Glomerular visceral epithelial cell (primary cell): Measurements from ENCODE around the gene ZMIZ1.

ENCODE experiments used
- DNase-seq: peaks from one replicate; pipeline ENCODE4 v3.0.0-alpha.2; 2016; ENCODE audit errors: extremely low spot score

ZMIZ1 gene

DNA sequence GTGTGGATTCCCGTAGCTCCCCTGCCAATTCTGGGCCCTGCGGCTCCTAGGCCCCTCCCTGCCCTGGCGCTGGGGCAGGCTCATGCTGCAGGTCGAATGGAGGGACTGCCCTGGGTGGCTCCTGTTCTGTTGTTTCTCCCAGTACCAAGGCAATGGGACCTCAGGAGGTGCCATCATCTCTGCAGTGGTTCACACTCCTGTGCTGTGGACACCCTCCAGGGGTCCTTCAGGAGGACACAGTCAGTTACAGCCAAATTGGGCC, 138.3 kb downstream of the ZMIZ1 start:
- DNase-seq: no peak

DNA sequence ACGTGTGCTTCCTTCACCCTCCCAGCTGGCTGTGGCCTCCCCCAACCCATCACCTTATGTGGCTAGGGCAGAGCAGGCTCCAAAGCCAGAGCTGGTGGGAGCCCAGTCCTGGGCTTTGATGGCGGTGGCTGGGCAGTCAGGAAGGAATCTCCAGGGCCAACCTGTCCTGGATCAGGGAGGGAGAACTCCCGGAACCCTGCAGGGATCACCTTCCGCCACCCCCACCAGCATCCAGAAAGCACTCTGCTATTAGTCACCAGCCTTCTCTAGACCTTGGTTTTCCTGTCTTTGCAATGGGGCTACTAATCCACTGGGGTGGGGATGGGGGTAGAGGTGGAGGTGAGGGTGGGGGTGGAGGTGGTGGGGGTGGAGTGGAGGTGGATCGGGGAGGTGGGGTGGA, 139.0 kb downstream of the ZMIZ1 start:
- DNase-seq: no peak

DNA sequence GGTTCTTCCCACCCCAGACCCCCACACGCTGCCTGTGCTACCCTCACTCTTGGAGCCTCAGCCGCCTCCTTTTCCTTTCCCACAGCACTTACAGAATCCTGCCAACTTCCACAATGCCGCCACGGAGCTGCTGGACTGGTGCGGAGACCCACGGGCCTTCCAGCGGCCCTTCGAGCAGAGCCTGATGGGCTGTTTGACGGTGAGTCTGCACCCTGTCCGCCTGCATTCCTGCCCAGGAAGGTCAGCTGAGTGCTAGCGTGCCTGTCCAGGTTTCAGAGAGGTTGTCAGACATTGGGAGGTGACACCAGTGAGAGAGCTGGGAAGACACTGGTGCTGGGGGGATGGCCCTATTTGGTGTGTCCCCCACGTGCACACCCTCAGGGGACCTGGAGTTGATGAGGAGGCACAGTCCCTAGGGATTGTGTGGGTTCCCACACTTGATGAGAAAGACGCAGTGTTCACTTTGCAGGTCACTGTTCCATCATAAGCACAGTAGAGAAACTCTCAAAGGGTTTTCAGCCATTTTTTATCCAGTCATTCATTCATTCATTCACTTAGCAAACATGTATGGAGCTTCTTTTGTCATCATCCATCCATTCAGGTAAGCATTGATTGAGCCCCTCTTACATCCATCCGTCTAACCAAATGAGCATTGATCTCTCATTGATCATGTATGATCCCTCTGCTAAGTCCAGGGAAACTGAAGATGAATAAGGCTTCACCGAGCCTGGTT, 139.7 kb downstream of the ZMIZ1 start:
- DNase-seq: no peak

DNA sequence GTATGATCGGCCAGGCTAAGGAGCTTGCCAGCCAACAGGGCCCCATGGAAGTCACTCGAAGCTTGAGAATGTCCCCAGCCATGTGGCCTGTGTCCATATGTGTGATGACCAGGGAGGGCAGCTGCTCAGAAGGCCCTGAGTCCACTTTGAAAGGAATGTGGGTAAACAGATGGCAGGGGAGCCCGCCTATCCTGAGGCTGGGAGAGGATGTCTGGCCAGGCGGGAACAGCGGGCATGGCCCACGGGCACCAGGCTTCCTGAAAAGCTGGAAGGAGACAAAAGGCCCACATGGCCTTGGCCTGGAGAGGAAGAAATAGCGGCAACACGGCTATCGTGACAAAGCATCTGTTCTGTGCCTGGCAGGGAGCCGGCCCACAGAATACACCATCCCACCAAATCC, 140.6 kb downstream of the ZMIZ1 start:
- no peak for DNase-seq

DNA sequence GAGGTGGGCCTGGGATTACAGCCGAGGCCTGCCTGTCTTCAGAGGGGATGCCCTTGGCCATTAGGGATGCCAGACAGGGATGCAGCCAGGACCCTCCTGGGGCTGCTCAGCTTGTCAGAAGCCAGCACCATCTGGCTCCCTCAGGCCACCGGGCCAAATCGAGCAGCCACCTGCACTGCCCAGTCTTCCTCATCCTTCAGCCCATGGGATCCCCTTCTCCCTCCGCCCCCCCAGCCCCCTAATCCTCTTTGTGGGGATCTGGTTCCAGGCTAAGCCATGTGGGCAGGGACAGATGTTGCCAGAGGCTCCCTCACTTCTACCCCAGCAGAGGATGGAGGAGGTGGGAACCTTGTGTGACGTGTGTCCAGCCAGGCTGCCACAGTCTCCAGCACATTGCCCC, 141.1 kb downstream of the ZMIZ1 start:
- DNase-seq: no peak

DNA sequence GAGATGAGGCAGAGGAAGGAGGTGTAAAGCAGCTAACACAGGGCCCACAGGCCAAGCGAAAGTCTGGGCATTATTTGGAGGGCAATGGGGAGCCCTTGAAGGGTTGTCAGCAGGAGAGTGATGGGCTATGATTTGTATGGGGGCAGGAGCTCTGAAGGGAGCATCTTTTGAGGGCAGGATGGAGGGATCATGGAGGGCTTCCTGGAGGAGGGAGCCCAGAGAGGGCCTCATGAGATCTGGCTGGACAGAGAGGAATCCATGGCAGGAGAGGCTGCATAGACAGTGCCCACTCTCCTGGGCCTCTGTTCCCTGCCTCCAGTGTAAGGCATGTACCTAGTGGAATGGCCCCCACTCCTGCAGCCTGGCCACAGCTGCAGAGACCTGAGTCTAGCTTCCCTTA, 141.9 kb downstream of the ZMIZ1 start:
- DNase-seq: no peak

DNA sequence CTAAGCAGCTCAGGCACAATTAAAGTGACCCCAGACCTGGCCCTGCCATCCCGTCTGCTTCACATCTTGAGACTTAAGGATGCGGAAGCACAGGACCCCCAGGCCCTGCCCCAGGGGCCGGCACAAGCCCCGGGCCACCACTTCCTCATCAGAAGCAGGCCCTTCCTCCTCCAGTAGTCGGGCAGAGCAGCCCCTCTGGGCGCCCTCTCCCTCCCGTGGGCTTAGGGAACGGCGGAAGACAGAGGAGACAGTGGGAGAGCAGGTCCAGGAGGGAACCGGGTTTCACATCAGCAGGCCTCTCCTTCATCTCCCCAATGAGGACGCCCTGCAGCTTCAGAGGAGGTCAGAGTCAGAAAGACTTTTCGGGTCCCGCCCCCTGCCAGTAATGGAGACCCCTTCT, 142.8 kb downstream of the ZMIZ1 start:
- no peak for DNase-seq

DNA sequence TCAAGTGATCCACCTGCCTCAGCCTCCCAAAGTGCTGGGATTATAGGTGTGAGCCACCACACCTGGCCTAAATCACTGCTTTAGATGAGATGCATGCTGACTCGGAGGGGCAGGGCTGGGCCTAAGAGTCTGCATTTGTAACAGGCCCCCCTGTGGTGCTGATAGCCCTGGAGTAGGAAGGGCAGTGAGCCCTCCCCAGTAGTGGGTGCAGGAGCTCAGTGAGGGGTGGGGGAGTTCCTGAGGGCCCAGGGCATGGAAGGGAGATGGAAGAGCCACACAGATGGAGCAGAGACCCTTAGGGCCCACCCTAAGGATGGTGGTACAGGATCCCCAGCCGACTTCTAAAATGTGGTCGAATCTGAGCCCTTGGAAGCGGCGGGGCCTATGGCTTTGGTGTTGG, 146.8 kb downstream of the ZMIZ1 start:
- DNase-seq: no peak

DNA sequence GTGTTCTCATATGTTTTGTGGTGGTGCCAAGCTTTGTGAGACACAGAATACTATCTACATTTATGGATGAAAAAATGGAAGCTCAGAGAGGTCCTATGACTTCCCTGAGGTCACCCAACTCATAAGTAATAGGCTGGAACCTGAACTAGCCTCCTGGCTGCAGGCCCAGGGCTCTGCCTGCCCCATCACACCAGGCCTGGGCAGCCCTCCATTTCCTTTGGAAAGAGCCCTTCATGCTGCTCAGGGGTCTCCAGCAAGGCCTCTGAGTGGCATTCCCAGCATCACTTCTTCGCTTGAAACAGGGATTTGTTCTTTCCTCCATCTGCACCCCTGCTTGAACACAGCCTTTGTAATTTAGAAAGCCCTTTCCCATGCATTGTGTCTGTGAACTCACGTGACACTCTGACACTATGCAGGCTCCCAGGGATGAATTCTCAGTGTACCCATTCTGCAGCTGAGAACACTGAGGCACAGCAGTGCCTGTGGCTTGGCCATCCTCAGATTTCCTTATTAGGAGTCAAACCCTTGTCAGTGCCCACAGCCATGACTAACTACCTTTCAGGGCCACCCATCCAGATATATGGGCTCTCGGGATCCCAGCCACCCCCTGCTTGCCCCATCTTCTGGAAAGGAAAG, 150.7 kb downstream of the ZMIZ1 start:
- DNase-seq: no peak

DNA sequence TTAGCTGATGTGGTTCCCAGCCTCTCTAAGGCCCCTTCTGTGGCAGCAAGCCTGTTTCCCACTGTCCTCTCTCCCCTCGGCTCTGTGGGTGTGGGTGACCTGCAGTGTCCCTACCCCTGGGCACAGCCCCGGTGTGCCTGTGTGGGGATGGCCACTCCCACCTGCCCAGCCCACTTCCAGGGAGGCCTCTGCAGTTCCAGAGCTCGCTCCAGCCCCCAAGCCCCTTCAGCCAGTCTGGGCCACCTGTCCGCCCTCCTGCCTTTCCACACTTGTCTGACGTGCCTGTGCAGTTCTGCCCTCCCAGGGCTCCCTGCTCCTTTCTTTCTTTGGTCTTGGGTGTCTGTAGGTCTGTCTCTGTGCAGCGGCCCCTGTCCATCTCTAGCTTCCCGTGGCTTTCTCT, 151.5 kb downstream of the ZMIZ1 start:
- no peak for DNase-seq

DNA sequence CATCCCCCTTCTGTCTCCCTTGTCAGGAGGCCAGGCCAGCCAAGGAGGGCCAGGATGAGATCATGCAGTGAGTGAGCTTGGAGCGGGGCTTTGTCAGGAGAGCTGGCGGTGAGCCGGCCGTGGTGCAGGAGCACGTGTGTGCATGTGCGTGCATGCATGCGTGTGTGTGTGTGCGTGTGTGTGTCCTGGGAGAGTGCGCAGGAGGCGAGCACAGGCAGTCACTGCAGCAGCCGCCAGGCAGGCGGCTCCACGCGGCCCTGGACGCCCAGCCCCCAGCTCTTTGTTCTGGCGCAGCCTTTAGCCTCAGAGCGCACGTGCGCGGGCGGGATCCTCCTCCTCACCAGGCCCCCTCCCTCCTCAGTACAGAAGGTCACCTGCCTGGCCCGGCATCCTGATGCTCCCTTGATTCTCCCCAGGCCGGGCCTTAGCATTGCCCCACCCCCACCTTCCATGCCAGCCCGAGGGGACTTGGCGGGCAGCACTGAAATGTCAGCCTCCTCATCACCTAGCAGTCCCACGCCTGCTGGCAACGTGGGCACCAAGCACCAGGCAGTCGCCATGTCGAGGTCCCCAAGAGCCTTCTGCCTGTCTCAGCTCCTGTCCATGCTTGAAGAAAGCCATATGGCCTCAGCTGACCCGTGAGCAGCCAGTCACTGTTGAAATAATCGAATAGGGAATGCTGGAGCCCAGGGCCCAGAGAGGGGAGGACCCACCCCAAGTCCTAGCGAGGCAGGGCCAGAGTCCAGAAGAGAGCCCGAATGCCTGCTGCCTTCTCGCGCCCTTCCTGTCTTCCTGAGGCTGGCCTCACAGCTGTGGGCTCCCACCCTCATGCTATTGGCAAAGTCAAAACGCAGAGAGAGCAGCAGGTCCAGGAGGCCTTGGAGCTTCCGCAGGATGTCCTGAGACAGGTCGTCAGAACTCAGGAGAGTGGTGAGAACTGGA, 152.6 kb downstream of the ZMIZ1 start:
- DNase-seq: no peak

DNA sequence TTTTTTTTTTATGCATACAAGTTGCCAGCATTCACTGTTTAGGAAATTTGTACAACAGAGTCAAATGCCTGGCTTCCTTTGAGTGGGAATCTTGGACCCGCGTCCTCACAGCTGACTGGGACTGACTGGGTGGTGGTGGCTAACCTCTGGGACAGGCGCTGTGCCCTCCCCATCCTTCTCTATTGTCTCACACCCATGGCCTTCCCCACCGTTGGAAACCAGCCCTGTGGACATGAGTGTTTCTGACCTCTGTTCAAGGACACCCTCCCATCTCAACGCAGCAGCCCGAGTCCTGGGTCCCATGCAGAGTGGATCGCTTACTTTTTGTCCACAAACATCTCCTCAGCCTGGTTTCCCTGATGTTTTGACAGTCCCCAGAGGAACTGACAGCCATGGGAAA, 153.4 kb downstream of the ZMIZ1 start:
- no peak for DNase-seq

DNA sequence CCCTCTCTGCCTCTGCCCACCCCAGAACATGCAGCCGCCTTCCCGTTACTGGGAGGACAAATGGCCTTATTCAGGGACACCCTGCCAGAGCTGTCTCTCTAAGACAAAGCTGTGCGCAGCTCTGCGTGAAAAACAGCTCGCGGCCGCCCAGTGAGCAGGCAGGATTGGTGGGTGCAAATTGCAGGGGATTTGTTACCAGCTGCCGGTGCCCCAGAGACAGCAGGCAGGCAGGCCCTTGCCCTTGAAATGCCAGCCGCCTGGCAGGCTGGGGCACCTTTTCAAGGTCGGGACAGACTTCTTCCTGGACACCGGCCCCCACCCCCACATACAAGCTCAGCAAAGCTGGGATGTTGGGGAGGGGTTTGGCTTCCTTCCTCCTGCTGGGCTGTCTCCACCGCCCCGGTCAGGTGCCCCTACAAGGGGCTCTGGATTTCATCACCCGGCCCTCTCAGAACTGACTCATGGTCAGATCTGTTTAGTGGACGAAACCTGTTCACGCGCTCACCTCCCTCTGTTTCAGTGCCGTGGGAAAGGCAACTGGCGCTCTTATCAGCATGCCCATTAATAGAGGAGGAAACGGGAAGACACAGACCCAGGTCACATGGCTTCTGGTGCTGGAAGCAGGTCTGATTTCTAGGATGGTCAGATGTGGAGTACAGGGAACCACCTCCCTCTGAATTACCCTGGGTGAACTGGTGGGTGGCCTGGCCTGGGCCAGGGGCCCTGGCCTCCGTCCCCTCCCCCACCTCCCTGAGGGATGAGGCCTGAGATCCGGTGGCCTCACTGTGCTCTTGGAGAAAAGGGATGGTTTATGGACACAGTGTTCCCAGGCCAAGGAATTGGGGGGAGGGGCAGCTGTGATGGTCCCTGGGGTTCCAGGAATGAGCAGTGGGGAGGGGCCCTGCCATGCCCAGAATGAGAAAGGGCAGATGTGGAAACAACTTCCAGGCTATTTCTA, 154.6 kb downstream of the ZMIZ1 start:
- DNase-seq: no peak

DNA sequence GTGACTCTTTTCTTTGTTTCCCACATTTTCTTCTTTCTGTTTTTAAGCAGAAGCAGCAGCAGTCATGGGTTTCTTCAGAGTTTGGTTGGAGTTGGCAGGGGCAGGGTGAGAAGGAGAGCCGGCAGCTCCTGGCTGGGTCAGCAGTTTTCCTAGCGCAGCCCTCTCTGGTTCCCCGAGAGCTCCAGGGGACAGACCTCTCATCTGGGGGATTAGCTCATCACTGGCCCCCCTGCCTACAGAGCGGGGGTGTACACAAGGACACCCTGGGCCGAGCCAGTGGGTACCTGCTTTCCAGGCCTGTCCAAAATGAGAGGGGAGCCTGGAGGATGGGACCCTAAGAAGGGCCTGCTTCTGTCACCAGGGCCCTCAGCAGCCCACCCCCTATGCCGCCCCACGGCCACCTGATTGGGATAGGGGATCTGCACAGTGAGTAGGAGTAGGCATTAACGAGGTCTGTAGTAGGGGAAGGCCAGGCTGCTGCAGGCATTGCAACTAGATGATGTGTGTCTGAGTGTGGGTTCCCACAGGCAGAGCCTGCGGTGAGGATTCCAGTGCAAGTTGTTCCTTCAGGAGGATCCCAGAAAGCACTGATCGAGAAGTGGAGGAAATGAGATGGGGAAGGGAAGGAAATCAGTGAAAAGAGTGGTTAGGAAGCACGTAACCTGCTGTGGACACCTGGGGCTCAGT, 155.6 kb downstream of the ZMIZ1 start:
- DNase-seq: no peak

DNA sequence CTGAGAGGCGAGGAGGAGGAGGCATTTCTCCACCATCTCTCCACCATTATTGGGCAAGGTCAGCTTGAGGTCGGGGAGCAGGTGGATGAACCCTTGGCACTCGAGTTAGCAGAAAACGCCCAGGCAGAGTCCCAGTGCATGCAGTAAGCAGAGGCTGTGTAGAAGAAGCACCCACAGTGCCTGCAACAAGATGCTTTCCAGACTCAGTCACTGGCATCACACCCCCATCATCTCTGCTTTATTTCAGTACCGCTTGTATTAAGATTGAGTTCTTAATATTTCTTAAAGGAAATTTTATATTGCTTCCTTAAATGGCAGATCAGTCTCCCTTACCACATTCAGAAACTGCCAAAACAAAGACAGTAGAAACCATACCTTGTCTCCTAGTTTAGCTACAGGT, 156.2 kb downstream of the ZMIZ1 start:
- DNase-seq: no peak

DNA sequence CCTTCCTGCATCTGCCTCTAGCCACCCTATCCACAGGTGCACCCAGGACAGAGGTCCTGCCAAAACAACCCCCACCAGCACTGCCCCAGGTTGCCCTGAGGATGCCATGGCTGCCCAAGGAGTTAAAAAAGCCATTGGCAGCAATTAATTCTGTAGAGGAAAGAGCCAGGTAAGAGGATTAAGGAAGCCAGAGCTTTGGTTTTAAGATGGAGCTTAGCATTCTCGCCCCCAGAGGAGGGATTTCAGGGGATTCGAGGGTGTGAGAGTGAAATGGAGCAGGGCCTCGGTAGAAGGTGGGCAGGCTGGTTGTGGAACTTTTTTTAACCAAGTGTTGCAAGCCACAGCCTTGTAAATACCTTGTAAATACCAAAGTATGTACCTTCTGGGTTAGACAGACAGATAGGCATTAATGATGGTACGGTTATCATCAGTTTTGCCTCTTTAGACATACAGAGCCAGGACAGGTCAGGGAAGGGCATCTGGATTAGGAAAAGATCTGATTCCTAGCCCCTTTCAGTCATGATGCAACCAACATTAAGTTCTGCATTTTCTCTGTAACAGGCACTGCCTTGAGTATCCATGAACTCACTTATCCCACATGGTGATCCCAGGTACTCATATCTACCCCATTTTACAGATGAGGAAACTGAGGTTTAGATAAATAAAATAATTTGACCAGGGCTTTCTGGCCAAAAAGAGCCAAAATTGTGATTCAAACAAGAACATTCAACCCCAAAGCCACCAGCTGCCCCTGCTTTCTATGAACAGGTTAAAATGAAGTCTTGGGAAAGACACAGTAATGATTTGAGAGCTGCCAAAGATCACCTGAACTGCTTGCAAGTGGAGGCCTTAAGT, 157.9 kb downstream of the ZMIZ1 start:
- DNase-seq: no peak

DNA sequence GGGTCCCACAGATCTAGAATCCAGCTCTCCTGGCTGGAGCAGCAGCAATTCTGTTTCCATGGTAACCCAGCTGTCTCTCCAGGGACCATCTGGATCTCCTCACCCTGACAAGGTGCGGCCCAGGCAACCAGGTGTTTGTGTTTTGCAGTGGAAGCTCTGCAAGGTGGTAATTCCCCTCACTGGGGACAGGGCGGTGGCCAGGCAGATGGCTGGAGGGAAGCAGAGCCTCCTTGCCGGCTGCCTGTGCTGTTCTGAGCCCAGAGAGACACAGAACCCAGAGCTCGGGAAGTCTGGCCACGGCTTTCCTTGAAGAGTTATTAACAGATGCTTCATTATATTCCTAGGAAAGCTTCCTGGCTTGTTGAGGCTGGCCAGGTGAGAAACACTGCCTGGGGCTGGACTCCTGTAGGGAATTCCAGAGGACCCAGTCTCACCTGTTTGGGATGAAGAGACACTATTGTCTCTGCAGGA, 160.3 kb downstream of the ZMIZ1 start:
- no peak for DNase-seq

DNA sequence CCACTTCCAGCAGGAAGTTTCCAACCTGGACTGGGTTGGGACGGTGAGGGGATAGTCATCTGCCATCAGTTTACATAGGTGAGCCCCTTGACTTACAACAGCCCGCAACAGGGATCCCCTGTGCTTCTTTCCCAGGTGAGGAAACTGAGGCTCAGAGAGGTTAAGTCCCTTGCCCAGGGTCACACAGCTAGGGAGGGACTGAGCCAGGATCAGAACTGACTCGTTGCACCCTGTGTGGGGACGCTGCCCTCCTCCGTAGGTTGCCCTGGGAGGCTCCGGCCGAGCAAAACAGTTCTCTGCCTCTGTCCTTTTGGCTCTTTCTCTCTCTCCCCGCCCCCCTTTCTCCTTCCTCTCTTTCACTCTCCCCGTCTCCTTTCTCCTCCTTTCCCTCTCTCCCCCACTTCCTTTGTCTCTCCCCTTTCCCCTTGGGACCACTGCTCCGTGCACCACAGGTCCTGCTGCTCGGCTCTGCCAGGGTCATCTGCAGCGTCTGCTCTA, 161.1 kb downstream of the ZMIZ1 start:
- no peak for DNase-seq

DNA sequence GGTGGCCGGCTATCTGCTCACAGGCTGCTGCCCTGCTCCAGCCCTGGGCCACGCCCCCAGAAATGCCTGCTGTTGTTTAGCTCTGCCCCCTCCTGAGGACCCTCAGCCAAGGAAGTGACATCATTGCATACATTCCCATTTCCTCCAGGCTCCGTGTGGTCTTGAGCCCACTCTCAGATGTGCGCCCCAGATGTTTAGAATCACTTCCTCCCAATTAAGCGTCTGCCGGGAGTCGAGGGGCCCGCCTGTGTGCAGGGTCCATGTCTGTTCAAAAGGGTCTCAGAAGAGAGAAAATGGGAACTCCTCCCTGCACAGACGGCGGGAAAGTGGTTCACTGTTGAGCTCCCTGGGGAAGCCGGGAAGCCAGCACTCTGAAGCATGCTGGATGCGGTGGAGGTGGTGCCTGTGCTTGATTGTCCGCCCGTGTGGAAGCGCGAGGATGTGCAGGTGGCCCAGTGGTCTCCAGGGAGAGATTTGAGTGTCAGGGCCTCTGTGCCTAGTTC, 161.6 kb downstream of the ZMIZ1 start:
- no peak for DNase-seq

DNA sequence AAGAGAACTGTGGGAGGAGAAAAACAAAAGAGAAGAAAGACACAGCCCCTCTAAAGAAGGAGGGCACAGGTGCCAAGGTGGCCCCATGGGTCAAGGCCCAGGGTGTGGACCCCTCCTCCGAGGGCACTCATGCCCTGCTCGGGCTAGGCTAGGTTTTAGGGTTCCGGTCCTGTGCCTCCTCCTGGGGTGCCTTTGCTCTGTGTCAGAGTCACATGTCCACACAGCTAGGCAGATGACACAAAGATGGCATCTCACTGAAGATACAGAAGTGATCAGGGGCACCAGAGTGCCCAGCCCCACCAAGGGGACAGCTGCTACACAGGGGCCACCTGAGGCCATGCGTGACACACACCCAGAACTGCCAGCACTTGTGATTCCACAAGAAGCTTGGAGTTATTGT, 162.1 kb downstream of the ZMIZ1 start:
- no peak for DNase-seq
